ENCODE results near the gene KRT76.

The KRT76 gene

GRCh38 chr12:52776913-52777395 is at the start of gene KRT76:
Gene KRT76 (minus strand): TSS chr12:52777345. CDS start chr12:52777291, 54 bp downstream.
- DNase-seq = no peak
- intact Hi-C loops (cut with DNase I) = no loop called here

- intact Hi-C loops (cut with DNase I) = no loop called here
These were observed 48.8 kb upstream of the KRT76 start for GRCh38 chr12:52825961-52826360.

GRCh38 chr12:52824741-52825410 is 47.7 kb upstream of the KRT76 start:
- no peak for DNase-seq
- intact Hi-C loops (cut with DNase I) = no loop called here

More at GRCh38 chr12:52825961-52826360, 48.8 kb upstream of the KRT76 start:
- no peak for DNase-seq

GRCh38 chr12:52823761-52824450 is 46.8 kb upstream of the KRT76 start:
- intact Hi-C loops (cut with DNase I) = no loop called here
- DNase-seq = no peak

- intact Hi-C loops (cut with DNase I) = no loop called here
- no peak for DNase-seq
These were observed 45.8 kb upstream of the KRT76 start for GRCh38 chr12:52822771-52823510.

- no peak for DNase-seq
- intact Hi-C loops (cut with DNase I) = no loop called here
These were observed 44.9 kb upstream of the KRT76 start for GRCh38 chr12:52821826-52822660.

GRCh38 chr12:52821071-52821730 is 44.1 kb upstream of the KRT76 start:
- DNase-seq = no peak
- intact Hi-C loops (cut with DNase I) = no loop called here

GRCh38 chr12:52820521-52820920 is 43.4 kb upstream of the KRT76 start:
- no peak for DNase-seq
- intact Hi-C loops (cut with DNase I) = no loop called here

- intact Hi-C loops (cut with DNase I) = no loop called here
- DNase-seq = no peak
These were observed 42.8 kb upstream of the KRT76 start for GRCh38 chr12:52819731-52820510.

GRCh38 chr12:52818887-52819420 is 41.8 kb upstream of the KRT76 start:
- no peak for DNase-seq
- intact Hi-C loops (cut with DNase I) = no loop called here

- DNase-seq = no peak
These were observed 41.2 kb upstream of the KRT76 start for GRCh38 chr12:52818388-52818787.

GRCh38 chr12:52817699-52818238 is 40.6 kb upstream of the KRT76 start:
- no peak for DNase-seq
- intact Hi-C loops (cut with DNase I) = no loop called here

More at GRCh38 chr12:52818388-52818787, 41.2 kb upstream of the KRT76 start:
- intact Hi-C loops (cut with DNase I) = no loop called here

GRCh38 chr12:52817003-52817698 is 40.0 kb upstream of the KRT76 start:
- intact Hi-C loops (cut with DNase I) = no loop called here
- DNase-seq = no peak

- intact Hi-C loops (cut with DNase I) = no loop called here
- DNase-seq = no peak
These were observed 38.8 kb upstream of the KRT76 start for GRCh38 chr12:52815676-52816588.

GRCh38 chr12:52815161-52815560 is 38.0 kb upstream of the KRT76 start:
- no peak for DNase-seq
- intact Hi-C loops (cut with DNase I) = no loop called here

GRCh38 chr12:52814710-52815155 is 37.6 kb upstream of the KRT76 start:
- intact Hi-C loops (cut with DNase I) = no loop called here
- no peak for DNase-seq

Data from head of caudate nucleus (tissue), 42 donors.